ENCODE measurements around the gene SMDT1.
A peak's percentile ranks its signal among the peaks of the same experiment; 100 is the strongest.
"Not testable (repeated sequence)": the region's sequence is repeated elsewhere in the genome, so short reads cannot be mapped to it uniquely, and the experiment has no call there.

The SMDT1 gene

GRCh38 chr22:42108848-42109247 lies 29.3 kb downstream of the SMDT1 start:
- Histone ChIP-seq H3K27ac (ENCODE audit: insufficient read depth, low read length, poor library complexity, severe bottlenecking) (no peak overlapping the region), H3K4me1 (ENCODE audit: control insufficient read depth, insufficient read depth, low read length, poor library complexity, severe bottlenecking) (no peaks in the 10 kb centered on the region), H3K27me3 (replicated peaks; ENCODE audit: control insufficient read depth, insufficient read depth, low read length, poor library complexity, severe bottlenecking) (no peaks in the 10 kb centered on the region), H3K4me3 (ENCODE audit: insufficient read depth, low read depth, low read length, poor library complexity, severe bottlenecking) (no peak overlapping the region), H3K36me3 (ENCODE audit: control insufficient read depth, insufficient read depth, low read length) (peaks cover 9% of the 10 kb centered on the region), H3K9me3 (ENCODE audit: control insufficient read depth, low read length) (peaks cover 7% of the 10 kb centered on the region)
- no peak for DNase-seq

DNA sequence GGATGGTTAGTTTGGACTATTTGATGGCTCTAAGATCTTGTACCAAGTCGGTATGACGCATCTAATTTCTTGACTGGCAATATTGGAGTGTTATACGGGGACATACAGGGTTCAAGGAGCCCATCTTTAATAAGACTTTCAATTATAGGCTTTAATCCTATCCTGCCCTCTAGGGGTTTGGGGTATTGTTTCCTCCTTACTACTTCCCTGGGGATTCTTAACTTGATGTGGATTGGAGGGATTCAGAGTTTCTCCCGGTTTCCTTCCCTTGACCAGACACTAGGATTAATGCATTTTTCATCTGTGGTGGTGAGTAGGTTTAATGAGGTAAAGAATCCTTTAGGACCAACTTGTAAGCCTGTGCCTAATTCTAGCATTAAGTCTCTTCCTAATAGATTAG lies 32.3 kb downstream of the SMDT1 start:
- H3K4me3 ChIP-seq (ENCODE audit: insufficient read depth, low read depth, low read length, poor library complexity, severe bottlenecking), result no peak overlapping the region
- H3K27ac ChIP-seq (ENCODE audit: insufficient read depth, low read length, poor library complexity, severe bottlenecking), result no peak overlapping the region
- H3K27me3 ChIP-seq (replicated peaks; ENCODE audit: control insufficient read depth, insufficient read depth, low read length, poor library complexity, severe bottlenecking), result no peaks in the 10 kb centered on the region
- peaks cover 4% of the 10 kb centered on the region for H3K36me3 ChIP-seq (ENCODE audit: control insufficient read depth, insufficient read depth, low read length)
- peaks cover 11% of the 10 kb centered on the region for H3K9me3 ChIP-seq (ENCODE audit: control insufficient read depth, low read length)
- no peaks in the 10 kb centered on the region for H3K4me1 ChIP-seq (ENCODE audit: control insufficient read depth, insufficient read depth, low read length, poor library complexity, severe bottlenecking)
- no peak for DNase-seq

- H3K9me3 ChIP-seq (ENCODE audit: control insufficient read depth, low read length), result peaks cover 11% of the 10 kb centered on the region
- not testable (repeated sequence) for H3K27me3 ChIP-seq (replicated peaks; ENCODE audit: control insufficient read depth, insufficient read depth, low read length, poor library complexity, severe bottlenecking); DNase-seq; H3K4me1 ChIP-seq (ENCODE audit: control insufficient read depth, insufficient read depth, low read length, poor library complexity, severe bottlenecking); H3K27ac ChIP-seq (ENCODE audit: insufficient read depth, low read length, poor library complexity, severe bottlenecking); H3K36me3 ChIP-seq (ENCODE audit: control insufficient read depth, insufficient read depth, low read length); H3K4me3 ChIP-seq (ENCODE audit: insufficient read depth, low read depth, low read length, poor library complexity, severe bottlenecking)
Observed at GRCh38 chr22:42112793-42113192, 33.3 kb downstream of the SMDT1 start.

GRCh38 chr22:42114721-42115120 lies 35.2 kb downstream of the SMDT1 start:
- Histone ChIP-seq H3K4me1 (ENCODE audit: control insufficient read depth, insufficient read depth, low read length, poor library complexity, severe bottlenecking) (peaks cover 1% of the 10 kb centered on the region), H3K27ac (ENCODE audit: insufficient read depth, low read length, poor library complexity, severe bottlenecking) (no peak overlapping the region), H3K36me3 (ENCODE audit: control insufficient read depth, insufficient read depth, low read length) (peaks cover 4% of the 10 kb centered on the region), H3K27me3 (replicated peaks; ENCODE audit: control insufficient read depth, insufficient read depth, low read length, poor library complexity, severe bottlenecking) (no peaks in the 10 kb centered on the region), H3K4me3 (ENCODE audit: insufficient read depth, low read depth, low read length, poor library complexity, severe bottlenecking) (no peak overlapping the region), H3K9me3 (ENCODE audit: control insufficient read depth, low read length) (peaks cover 11% of the 10 kb centered on the region)
- DNase-seq, result no peak

- not testable (repeated sequence) for DNase-seq; H3K27ac ChIP-seq (ENCODE audit: insufficient read depth, low read length, poor library complexity, severe bottlenecking); H3K27me3 ChIP-seq (replicated peaks; ENCODE audit: control insufficient read depth, insufficient read depth, low read length, poor library complexity, severe bottlenecking); H3K4me3 ChIP-seq (ENCODE audit: insufficient read depth, low read depth, low read length, poor library complexity, severe bottlenecking); H3K36me3 ChIP-seq (ENCODE audit: control insufficient read depth, insufficient read depth, low read length); H3K4me1 ChIP-seq (ENCODE audit: control insufficient read depth, insufficient read depth, low read length, poor library complexity, severe bottlenecking)
- H3K9me3 ChIP-seq (ENCODE audit: control insufficient read depth, low read length), result peaks cover 11% of the 10 kb centered on the region
Observed at GRCh38 chr22:42115420-42115830, 35.9 kb downstream of the SMDT1 start.

DNA sequence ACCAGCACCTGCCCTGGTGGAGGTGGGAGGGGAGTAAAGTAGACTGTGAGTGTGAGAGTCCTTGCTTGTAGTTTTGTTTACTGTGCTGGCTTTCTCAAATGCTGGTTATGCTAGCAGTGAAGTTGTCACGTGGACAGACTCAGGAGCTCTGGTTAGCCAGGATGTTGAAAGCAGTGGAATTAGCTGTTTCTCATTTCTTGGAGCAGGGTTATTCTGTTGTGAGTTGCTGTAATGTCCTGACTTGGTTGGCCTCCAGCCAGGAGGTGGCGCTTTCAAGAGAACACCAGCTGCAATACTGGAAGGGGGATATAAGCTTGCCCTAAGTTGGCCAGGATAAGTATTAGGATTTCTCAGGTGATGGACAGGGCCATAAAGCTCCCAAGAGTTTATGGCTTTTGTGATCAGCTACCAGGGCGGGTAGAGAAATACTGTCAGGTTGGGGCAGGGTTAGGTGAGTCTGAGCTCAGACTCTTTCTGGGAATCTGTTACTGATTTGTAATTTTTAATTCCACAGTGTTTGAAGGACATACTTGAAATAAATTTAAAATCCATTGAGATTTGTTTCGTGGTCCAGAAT lies 37.4 kb downstream of the SMDT1 start:
- Histone ChIP-seq H3K4me3 (ENCODE audit: insufficient read depth, low read depth, low read length, poor library complexity, severe bottlenecking) (no peak overlapping the region), H3K27me3 (replicated peaks; ENCODE audit: control insufficient read depth, insufficient read depth, low read length, poor library complexity, severe bottlenecking) (no peaks in the 10 kb centered on the region), H3K9me3 (ENCODE audit: control insufficient read depth, low read length) (peaks cover 11% of the 10 kb centered on the region), H3K27ac (ENCODE audit: insufficient read depth, low read length, poor library complexity, severe bottlenecking) (no peak overlapping the region), H3K4me1 (ENCODE audit: control insufficient read depth, insufficient read depth, low read length, poor library complexity, severe bottlenecking) (peaks cover 16% of the 10 kb centered on the region), H3K36me3 (ENCODE audit: control insufficient read depth, insufficient read depth, low read length) (peaks cover 4% of the 10 kb centered on the region)
- DNase-seq, result no peak

DNA sequence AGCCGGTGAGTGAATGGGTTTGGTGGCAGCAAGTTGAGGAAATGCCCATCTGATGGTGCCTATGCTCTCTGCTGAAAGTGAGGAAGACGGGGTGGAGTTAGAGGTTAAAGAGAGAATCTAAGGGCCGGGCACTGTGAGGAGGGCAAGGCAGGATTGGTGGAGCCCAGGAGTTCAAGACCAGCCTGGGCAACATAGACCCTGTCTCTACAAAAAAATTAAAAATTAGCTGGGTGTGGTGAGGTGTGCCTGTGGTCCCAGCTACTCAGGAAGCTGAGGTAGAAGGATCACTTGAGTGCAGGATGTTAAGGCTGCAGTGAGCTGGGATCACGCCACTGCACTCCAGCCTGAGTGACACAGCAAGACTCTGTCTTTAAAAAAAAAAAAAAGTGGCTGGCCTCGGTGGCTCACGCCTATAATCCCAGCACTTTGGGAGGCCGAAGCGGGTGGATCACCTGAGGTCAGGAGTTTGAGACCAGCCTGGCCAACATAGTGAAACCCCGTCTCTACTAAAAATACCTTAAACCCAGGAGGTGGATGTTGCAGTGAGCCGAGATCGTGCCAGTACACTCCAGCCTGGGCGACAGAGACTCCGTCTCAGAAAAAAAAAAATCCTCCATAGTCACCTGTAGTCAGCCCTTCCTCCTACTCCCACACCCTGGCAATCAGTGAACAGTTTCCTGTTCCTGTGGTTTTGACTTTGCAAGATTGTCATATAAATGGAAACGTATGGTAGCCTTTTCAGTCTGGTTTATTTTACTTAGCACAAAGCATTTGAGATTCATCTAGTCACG lies 40.9 kb downstream of the SMDT1 start:
- H3K27me3 ChIP-seq (replicated peaks; ENCODE audit: control insufficient read depth, insufficient read depth, low read length, poor library complexity, severe bottlenecking); H3K36me3 ChIP-seq (ENCODE audit: control insufficient read depth, insufficient read depth, low read length); H3K9me3 ChIP-seq (ENCODE audit: control insufficient read depth, low read length): not testable (repeated sequence)
- peak in 1 of 3 donors; percentile 14 for DNase-seq
- Histone ChIP-seq H3K4me3 (ENCODE audit: insufficient read depth, low read depth, low read length, poor library complexity, severe bottlenecking) (peak overlapping the region; percentile 4), H3K4me1 (ENCODE audit: control insufficient read depth, insufficient read depth, low read length, poor library complexity, severe bottlenecking) (peaks cover 16% of the 10 kb centered on the region), H3K27ac (ENCODE audit: insufficient read depth, low read length, poor library complexity, severe bottlenecking) (peak overlapping the region; percentile 6)

DNA sequence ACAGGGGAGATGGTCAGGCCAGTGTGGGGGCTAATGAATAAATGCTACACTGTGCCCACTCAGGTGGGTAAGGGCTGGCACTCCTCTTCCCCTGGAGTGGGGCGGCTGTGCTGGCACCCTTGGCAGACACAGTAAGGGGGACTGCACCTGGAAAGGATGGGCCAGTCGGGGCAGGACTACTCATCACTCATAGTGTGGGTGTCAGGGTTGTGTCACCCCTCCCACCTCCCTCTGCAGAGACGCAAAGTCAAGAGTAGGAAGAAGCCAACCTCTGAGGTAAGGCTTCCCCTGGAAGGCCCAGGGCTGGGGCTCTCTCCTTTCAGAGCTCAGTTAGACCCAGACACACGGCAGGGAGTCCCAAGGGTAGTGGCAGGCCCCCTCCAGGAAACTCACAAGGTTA lies 44.0 kb downstream of the SMDT1 start:
- H3K36me3 ChIP-seq (ENCODE audit: control insufficient read depth, insufficient read depth, low read length), result not testable (repeated sequence)

GRCh38 chr22:42127606-42128005 lies 48.1 kb downstream of the SMDT1 start:
- Histone ChIP-seq H3K36me3 (ENCODE audit: control insufficient read depth, insufficient read depth, low read length) (no peaks in the 10 kb centered on the region), H3K9me3 (ENCODE audit: control insufficient read depth, low read length) (no peaks in the 10 kb centered on the region), H3K27me3 (replicated peaks; ENCODE audit: control insufficient read depth, insufficient read depth, low read length, poor library complexity, severe bottlenecking) (no peaks in the 10 kb centered on the region), H3K27ac (ENCODE audit: insufficient read depth, low read length, poor library complexity, severe bottlenecking) (no peak overlapping the region), H3K4me3 (ENCODE audit: insufficient read depth, low read depth, low read length, poor library complexity, severe bottlenecking) (no peak overlapping the region), H3K4me1 (ENCODE audit: control insufficient read depth, insufficient read depth, low read length, poor library complexity, severe bottlenecking) (no peaks in the 10 kb centered on the region)
- DNase-seq, result no peak

More for the DNA sequence above, 44.0 kb downstream of the SMDT1 start:
- H3K27me3 ChIP-seq (replicated peaks; ENCODE audit: control insufficient read depth, insufficient read depth, low read length, poor library complexity, severe bottlenecking); H3K9me3 ChIP-seq (ENCODE audit: control insufficient read depth, low read length); H3K27ac ChIP-seq (ENCODE audit: insufficient read depth, low read length, poor library complexity, severe bottlenecking); H3K4me3 ChIP-seq (ENCODE audit: insufficient read depth, low read depth, low read length, poor library complexity, severe bottlenecking); DNase-seq: not testable (repeated sequence)
- H3K4me1 ChIP-seq (ENCODE audit: control insufficient read depth, insufficient read depth, low read length, poor library complexity, severe bottlenecking), result peaks cover 16% of the 10 kb centered on the region

- H3K4me3 ChIP-seq (ENCODE audit: insufficient read depth, low read depth, low read length, poor library complexity, severe bottlenecking); H3K36me3 ChIP-seq (ENCODE audit: control insufficient read depth, insufficient read depth, low read length); H3K4me1 ChIP-seq (ENCODE audit: control insufficient read depth, insufficient read depth, low read length, poor library complexity, severe bottlenecking); DNase-seq; H3K9me3 ChIP-seq (ENCODE audit: control insufficient read depth, low read length); H3K27ac ChIP-seq (ENCODE audit: insufficient read depth, low read length, poor library complexity, severe bottlenecking); H3K27me3 ChIP-seq (replicated peaks; ENCODE audit: control insufficient read depth, insufficient read depth, low read length, poor library complexity, severe bottlenecking): not testable (repeated sequence)
Observed at GRCh38 chr22:42128007-42128406, 48.5 kb downstream of the SMDT1 start.
